SU-DHL-6 (cell line): ENCODE data around the gene FAM163B.
"Not testable (repeated sequence)": the region's sequence is repeated elsewhere in the genome, so short reads cannot be mapped to it uniquely, and the experiment has no call there.

Experiments used
- H2AFZ ChIP-seq: fragments of 200-600 bp; sonication (generic); 2 replicates; pipeline ENCODE4 v1.6.1; 2014; ENCODE audit warnings: low read depth, mild to moderate bottlenecking, moderate library complexity, mixed read lengths, antibody characterized with exemption, low read length; ENCODE audit not compliant: severe bottlenecking
- H3F3A ChIP-seq: fragments of 200-600 bp; shearing (Covaris generic); 2 replicates; pipeline ENCODE4 v1.6.0; 2016; ENCODE audit warnings: antibody characterized with exemption, mild to moderate bottlenecking; ENCODE audit not compliant: insufficient read depth
- H3K27ac ChIP-seq: fragments of 200-600 bp; sonication (generic); 2 replicates; pipeline ENCODE4 v1.5.1; 2016; ENCODE audit warnings: low read depth, mild to moderate bottlenecking, low read length, moderate library complexity, mixed read lengths
- H3K27me3 ChIP-seq: fragments of 200-600 bp; sonication (generic), shearing (Covaris generic); 2 replicates; pipeline ENCODE4 v1.6.0; 2014; ENCODE audit warnings: mild to moderate bottlenecking, low read length
- H3K36me3 ChIP-seq: fragments of 200-600 bp; sonication (generic); 2 replicates; pipeline ENCODE4 v1.6.1; 2014; ENCODE audit warnings: mild to moderate bottlenecking, low read length, mixed read lengths
- H3K4me2 ChIP-seq: fragments of 300-600, 200-600 bp; shearing (Covaris generic), sonication (generic); 2 replicates; pipeline ENCODE4 v1.6.0; 2014; ENCODE audit warnings: low read length, low read depth, mild to moderate bottlenecking; ENCODE audit not compliant: poor library complexity, severe bottlenecking
- H3K4me3 ChIP-seq: fragments of 200-600 bp; sonication (generic); 2 replicates; pipeline ENCODE4 v1.5.1; 2014; ENCODE audit warnings: antibody characterized with exemption, low read length, mild to moderate bottlenecking, mixed read lengths; ENCODE audit not compliant: insufficient read depth, poor library complexity, severe bottlenecking
- H3K79me2 ChIP-seq: fragments of 200-600 bp; sonication (generic); 2 replicates; pipeline ENCODE4 v1.6.1; 2014; ENCODE audit warnings: mild to moderate bottlenecking, low read length, moderate library complexity; ENCODE audit not compliant: insufficient read depth
- H3K9ac ChIP-seq: fragments of 200-600 bp; sonication (generic); 2 replicates; pipeline ENCODE4 v1.7.0; 2014; ENCODE audit warnings: mild to moderate bottlenecking, low read length
- H3K9me2 ChIP-seq: fragments of 200-600 bp; sonication (generic); replicated peaks from 2 replicates; pipeline ENCODE4 v1.6.1; 2014; ENCODE audit warnings: low read length; ENCODE audit not compliant: insufficient read depth
- H3K9me3 ChIP-seq: fragments of 200-600 bp; sonication (generic); 2 replicates; pipeline ENCODE4 v1.6.1; 2014; ENCODE audit warnings: low read length, mixed read lengths; ENCODE audit not compliant: insufficient read depth
- H4K20me1 ChIP-seq: fragments of 200-600 bp; sonication (generic); 2 replicates; pipeline ENCODE4 v1.6.1; 2014; ENCODE audit warnings: low read depth, mild to moderate bottlenecking, antibody characterized with exemption, low read length, moderate library complexity, mixed read lengths
- CTCF ChIP-seq: fragments of 200-600 bp; sonication (generic); IDR thresholded peaks from one replicate; pipeline ENCODE4 v1.5.1; 2017; ENCODE audit warnings: antibody characterized with exemption, mild to moderate bottlenecking, low read length, moderate library complexity; ENCODE audit not compliant: insufficient read depth, poor library complexity, severe bottlenecking
- EZH2phosphoT487 ChIP-seq: fragments of 200-600 bp; sonication (generic), shearing (Covaris generic); conservative IDR thresholded peaks from 2 replicates; pipeline ENCODE4 v1.6.1; 2018; ENCODE audit warnings: mild to moderate bottlenecking, antibody characterized with exemption, low read length, moderate library complexity, mixed read lengths

FAM163B gene

GRCh38 chr9:133566382-133566781, 42.8 kb downstream of the FAM163B start:
- no peaks in the 10 kb centered on the region for H3K36me3 ChIP-seq
- H3K9me3 ChIP-seq: no peaks in the 10 kb centered on the region
- no peaks in the 10 kb centered on the region for H3K79me2 ChIP-seq
- no peak overlapping the region for H2AFZ ChIP-seq
- no peak overlapping the region for H3K9ac ChIP-seq
- no peak overlapping the region for H3K4me2 ChIP-seq
- no peaks in the 10 kb centered on the region for H3K27me3 ChIP-seq
- no peak overlapping the region for H3K27ac ChIP-seq
- H3F3A ChIP-seq: no peaks in the 10 kb centered on the region
- no peaks in the 10 kb centered on the region for H3K9me2 ChIP-seq
- H3K4me3 ChIP-seq: no peak overlapping the region
- H4K20me1 ChIP-seq: no peaks in the 10 kb centered on the region
- TF ChIP-seq CTCF (no peak), EZH2phosphoT487 (no peak)

GRCh38 chr9:133564451-133565116, 44.6 kb downstream of the FAM163B start:
- no peaks in the 10 kb centered on the region for H3K9me2 ChIP-seq
- no peaks in the 10 kb centered on the region for H3K79me2 ChIP-seq
- no peak overlapping the region for H3K4me3 ChIP-seq
- no peak overlapping the region for H3K27ac ChIP-seq
- no peaks in the 10 kb centered on the region for H3K36me3 ChIP-seq
- no peak overlapping the region for H2AFZ ChIP-seq
- no peak overlapping the region for H3K9ac ChIP-seq
- TF ChIP-seq CTCF: no peak
- no peak for TF ChIP-seq EZH2phosphoT487
- H4K20me1 ChIP-seq: no peaks in the 10 kb centered on the region
- H3K9me3 ChIP-seq: no peaks in the 10 kb centered on the region
- H3K4me2 ChIP-seq: no peak overlapping the region
- H3K27me3 ChIP-seq: no peaks in the 10 kb centered on the region
- H3F3A ChIP-seq: no peaks in the 10 kb centered on the region

GRCh38 chr9:133563814-133564213, 45.4 kb downstream of the FAM163B start:
- not testable (repeated sequence) for H3K9me3 ChIP-seq, H3K79me2 ChIP-seq, H3F3A ChIP-seq, H3K27me3 ChIP-seq, H3K9ac ChIP-seq, H3K4me3 ChIP-seq, H3K4me2 ChIP-seq, H3K9me2 ChIP-seq, H3K36me3 ChIP-seq, H4K20me1 ChIP-seq, H2AFZ ChIP-seq, H3K27ac ChIP-seq

- H3K27ac ChIP-seq: no peak overlapping the region
- H3K9me2 ChIP-seq: no peaks in the 10 kb centered on the region
- H3K9ac ChIP-seq: no peak overlapping the region
- H3K4me2 ChIP-seq: no peak overlapping the region
- H2AFZ ChIP-seq: no peak overlapping the region
- no peaks in the 10 kb centered on the region for H3K79me2 ChIP-seq
- H4K20me1 ChIP-seq: no peaks in the 10 kb centered on the region
- no peaks in the 10 kb centered on the region for H3K9me3 ChIP-seq
- no peak overlapping the region for H3K4me3 ChIP-seq
- H3K27me3 ChIP-seq: no peaks in the 10 kb centered on the region
- no peaks in the 10 kb centered on the region for H3F3A ChIP-seq
- H3K36me3 ChIP-seq: no peaks in the 10 kb centered on the region
- TF ChIP-seq CTCF (no peak), EZH2phosphoT487 (no peak)
These were observed 45.8 kb downstream of the FAM163B start for GRCh38 chr9:133563291-133563796.
